ENCODE measurements around the gene DDHD1.

GRCh38 chr14:53193193-53193592, 40.1 kb upstream of the DDHD1 start:
- TF ChIP-seq EZH2 (IDR thresholded peaks at IDR 0.05; ENCODE audit: borderline replicate concordance, low read depth, low read length, severe bottlenecking) (no peak), CTCF (IDR thresholded peaks at IDR 0.05; ENCODE audit: borderline replicate concordance, extremely low read depth, low read length, poor library complexity, severe bottlenecking) (no peak)
